ENCODE data around the gene GID8.

DNA sequence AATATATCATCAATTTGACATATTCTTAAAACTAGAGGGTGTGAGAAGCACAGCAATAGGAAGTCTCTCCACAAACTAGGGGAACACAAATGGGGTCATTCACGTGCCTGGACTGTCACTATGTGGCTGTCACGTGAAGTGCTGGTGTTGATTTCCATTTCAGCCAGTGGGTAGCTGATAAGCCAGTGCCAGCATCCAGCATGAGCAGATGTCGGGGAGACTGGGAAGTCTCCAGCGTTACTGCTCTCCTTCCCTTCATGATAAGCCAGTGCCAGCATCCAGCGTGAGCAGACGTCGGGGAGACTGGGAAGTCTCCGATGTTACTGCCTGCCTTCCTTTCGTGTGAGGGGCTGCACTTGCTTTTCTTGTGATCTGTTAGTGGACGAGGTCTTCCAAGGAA lies 9.0 kb downstream of the GID8 start:
- no peak for TF ChIP-seq EZH2 (IDR thresholded peaks at IDR 0.05; ENCODE audit: insufficient read depth, poor library complexity, severe bottlenecking)
- TF ChIP-seq EZH2phosphoT487 (IDR thresholded peaks at IDR 0.05; ENCODE audit: insufficient read depth, low read depth) = no peak

All from GM23248 (cell line).